WTC11 (cell line): ENCODE data around the gene RLF. TPM values are rescaled to one million over a fixed set of nuclear protein-coding genes. Genes with fewer than 3 reads are reported as not detected.

Source experiments
- ATAC-seq: fragments of 200-7000 bp; cut with Tn5 transposase; 2 replicates; pipeline ENCODE4 v1.10.0; 2021; ENCODE audit warnings: mild to moderate bottlenecking, moderate library complexity
- CTCF ChIA-PET: fragments of 300-600 bp; sonication (Branson Sonifier 250); formaldehyde crosslinking; loops from one replicate; lab custom pipeline; 2021; ENCODE audit warnings: antibody characterized with exemption; lab: Charles Lee
- POLR2A ChIA-PET: fragments of 350-600 bp; sonication (Branson Sonifier 250); formaldehyde crosslinking; loops from one replicate; lab custom pipeline; 2021; ENCODE audit warnings: antibody characterized with exemption; lab: Charles Lee
- DNase-seq: peaks from one replicate; pipeline ENCODE4 v3.0.0; 2021; ENCODE audit warnings: low spot score
- H3K27ac Mint-ChIP-seq: 2 replicates; pipeline ENCODE4 v1.8.0; 2021; ENCODE audit warnings: mixed read lengths
- H3K27me3 Mint-ChIP-seq: 2 replicates; pipeline ENCODE4 v1.8.0; 2021; ENCODE audit warnings: low read depth, mild to moderate bottlenecking, moderate library complexity, mixed read lengths
- H3K36me3 Mint-ChIP-seq: 2 replicates; pipeline ENCODE4 v1.8.0; 2021; ENCODE audit warnings: mixed read lengths
- H3K4me1 Mint-ChIP-seq: 2 replicates; pipeline ENCODE4 v1.8.0; 2022; ENCODE audit warnings: mixed read lengths
- H3K4me3 Mint-ChIP-seq: 2 replicates; pipeline ENCODE4 v1.8.0; 2021; ENCODE audit warnings: mild to moderate bottlenecking, moderate library complexity, mixed read lengths
- H3K9me3 Mint-ChIP-seq: 2 replicates; pipeline ENCODE4 v1.8.0; 2021; ENCODE audit warnings: mixed read lengths
- ATF1 ChIP-seq: sonication (generic); formaldehyde crosslinking; IDR thresholded peaks from 2 replicates; pipeline ENCODE4 v1.8.1; 2023; ENCODE audit warnings: mild to moderate bottlenecking, moderate library complexity, missing genetic modification reagents
- E2F5 ChIP-seq: sonication (generic); formaldehyde crosslinking; IDR thresholded peaks from 2 replicates; pipeline ENCODE4 v1.8.1; 2022; ENCODE audit warnings: mild to moderate bottlenecking, moderate library complexity, missing genetic modification reagents
- ELF4 ChIP-seq: sonication (generic); formaldehyde crosslinking; IDR thresholded peaks from 2 replicates; pipeline ENCODE4 v1.8.1; 2022; ENCODE audit warnings: low read depth, mild to moderate bottlenecking, moderate library complexity, missing genetic modification reagents
- IRF1 ChIP-seq: sonication (generic); formaldehyde crosslinking; IDR thresholded peaks from 2 replicates; pipeline ENCODE4 v1.8.0; 2023; ENCODE audit warnings: missing genetic modification reagents
- NFATC4 ChIP-seq: fragments of 250-450 bp; sonication (Bioruptor Pico); IDR thresholded peaks from 2 replicates; pipeline ENCODE4 v1.9.0; 2021; ENCODE audit warnings: mild to moderate bottlenecking
- OVOL2 ChIP-seq: fragments of 250-450 bp; sonication (Bioruptor Pico); IDR thresholded peaks from 2 replicates; pipeline ENCODE4 v1.9.0; 2021; ENCODE audit warnings: mild to moderate bottlenecking, borderline replicate concordance
- RORB ChIP-seq: fragments of 250-450 bp; sonication (Bioruptor Pico); IDR thresholded peaks from 2 replicates; pipeline ENCODE4 v1.9.0; 2021; ENCODE audit warnings: mild to moderate bottlenecking
- TCF7 ChIP-seq: sonication (generic); formaldehyde crosslinking; IDR thresholded peaks from 2 replicates; pipeline ENCODE4 v1.8.0; 2022; ENCODE audit warnings: mild to moderate bottlenecking, low read depth, missing genetic modification reagents, moderate library complexity
- TEAD4 ChIP-seq: sonication (generic); formaldehyde crosslinking; IDR thresholded peaks from 2 replicates; pipeline ENCODE4 v1.8.0; 2022; ENCODE audit warnings: mild to moderate bottlenecking, missing genetic modification reagents
- TP53 ChIP-seq: sonication (generic); formaldehyde crosslinking; IDR thresholded peaks from 2 replicates; pipeline ENCODE4 v1.8.1; 2023; ENCODE audit warnings: mild to moderate bottlenecking, missing genetic modification reagents
- USF2 ChIP-seq: sonication (generic); formaldehyde crosslinking; IDR thresholded peaks from 2 replicates; pipeline ENCODE4 v1.8.1; 2023; ENCODE audit warnings: mild to moderate bottlenecking, missing genetic modification reagents, moderate library complexity
- ZBTB21 ChIP-seq: sonication (generic); formaldehyde crosslinking; IDR thresholded peaks from 2 replicates; pipeline ENCODE4 v1.8.1; 2023; ENCODE audit warnings: mild to moderate bottlenecking, missing genetic modification reagents, borderline replicate concordance
- ZNF232 ChIP-seq: sonication (generic); formaldehyde crosslinking; IDR thresholded peaks from 2 replicates; pipeline ENCODE4 v1.8.0; 2022; ENCODE audit warnings: mild to moderate bottlenecking, missing genetic modification reagents
- ZNF263 ChIP-seq: sonication (generic); formaldehyde crosslinking; IDR thresholded peaks from 2 replicates; pipeline ENCODE4 v1.8.1; 2022; ENCODE audit warnings: low read depth, mild to moderate bottlenecking, moderate library complexity, missing genetic modification reagents
- ZNF396 ChIP-seq: fragments of 250-450 bp; sonication (Bioruptor Pico); IDR thresholded peaks from 2 replicates; pipeline ENCODE4 v1.8.0; 2021; ENCODE audit warnings: mild to moderate bottlenecking, moderate library complexity, borderline replicate concordance
- ZNF423 ChIP-seq: fragments of 250-450 bp; sonication (Bioruptor Pico); IDR thresholded peaks from 2 replicates; pipeline ENCODE4 v2.1.2; 2022; ENCODE audit warnings: mild to moderate bottlenecking, moderate library complexity
- ZNF512 ChIP-seq: sonication (generic); formaldehyde crosslinking; IDR thresholded peaks from 2 replicates; pipeline ENCODE4 v1.8.1; 2022; ENCODE audit warnings: missing genetic modification reagents, borderline replicate concordance
- ZSCAN18 ChIP-seq: fragments of 250-450 bp; sonication (Bioruptor Pico); IDR thresholded peaks from 2 replicates; pipeline ENCODE4 v2.1.2; 2022; ENCODE audit warnings: mild to moderate bottlenecking, moderate library complexity
- total RNA-seq: library from RNA; stranded (reverse); gene quantifications from 3 replicates; pipeline ENCODE4 v1.2.3, GENCODE V29; 2021
- TF ChIP-seq, protein P1 (sequence below): fragments of 250-450 bp; sonication (Bioruptor Pico); IDR thresholded peaks from 2 replicates; pipeline ENCODE4 v1.9.0; 2021; ENCODE audit warnings: mild to moderate bottlenecking, borderline replicate concordance
- TF ChIP-seq, protein P2 (sequence below): sonication (generic); formaldehyde crosslinking; IDR thresholded peaks from 2 replicates; pipeline ENCODE4 v1.8.1; 2022; ENCODE audit warnings: low read depth, missing genetic modification reagents, borderline replicate concordance
- TF ChIP-seq, protein P3 (sequence below): sonication (generic); formaldehyde crosslinking; IDR thresholded peaks from 2 replicates; pipeline ENCODE4 v1.8.0; 2022; ENCODE audit warnings: mild to moderate bottlenecking, missing genetic modification reagents

Gene RLF
- total RNA-seq, 1 experiment from 2014 or later = 18.5 TPM

GRCh38 chr1:40114400-40114799 lies 46.8 kb upstream of the RLF start:
- POLR2A ChIA-PET = no interaction called here
- H3K27me3 Mint-ChIP-seq = peaks cover 41% of the 10 kb centered on the region

GRCh38 chr1:40120128-40120527 lies 41.1 kb upstream of the RLF start:
- H3K4me1 Mint-ChIP-seq = no peaks in the 10 kb centered on the region
- H3K9me3 Mint-ChIP-seq = no peaks in the 10 kb centered on the region
- H3K27ac Mint-ChIP-seq = no peak overlapping the region
- no peak for TF ChIP-seq ZNF512 (CRISPR knock-in tag)
- TF ChIP-seq USF2 (CRISPR knock-in tag) = no peak
- no peak for TF ChIP-seq E2F5 (CRISPR knock-in tag)
- TF ChIP-seq IRF1 (CRISPR knock-in tag) = no peak
- TF ChIP-seq ZSCAN18 (CRISPR knock-in tag) = no peak
- no peaks in the 10 kb centered on the region for H3K36me3 Mint-ChIP-seq
- DNase-seq (no peak), ATAC-seq (no peak)
- no peak overlapping the region for H3K4me3 Mint-ChIP-seq
- H3K27me3 Mint-ChIP-seq = peaks cover 38% of the 10 kb centered on the region
- ChIA-PET CTCF (interaction anchor here (0.7 to 1.5 kb wide), 2 partner anchors 24 to 195 kb away, joined by 3 to 4 read pairs; no protein-coding TSS in a partner anchor), POLR2A (interaction anchor here (1.0 kb wide), 1 partner anchor 9 kb away, joined by 3 read pairs; no protein-coding TSS in a partner anchor)

More at GRCh38 chr1:40114400-40114799, 46.8 kb upstream of the RLF start:
- no peak overlapping the region for H3K27ac Mint-ChIP-seq
- H3K4me3 Mint-ChIP-seq = no peak overlapping the region
- no peak for DNase-seq
- CTCF ChIA-PET = no interaction called here
- H3K9me3 Mint-ChIP-seq = peaks cover 9% of the 10 kb centered on the region
- 0 out of 2 replicates have a peak, but pooled peaks cover 3% of the 10 kb centered on the region for H3K36me3 Mint-ChIP-seq
- no peaks in the 10 kb centered on the region for H3K4me1 Mint-ChIP-seq
- no peak for ATAC-seq
- TF ChIP-seq, protein P1, sequence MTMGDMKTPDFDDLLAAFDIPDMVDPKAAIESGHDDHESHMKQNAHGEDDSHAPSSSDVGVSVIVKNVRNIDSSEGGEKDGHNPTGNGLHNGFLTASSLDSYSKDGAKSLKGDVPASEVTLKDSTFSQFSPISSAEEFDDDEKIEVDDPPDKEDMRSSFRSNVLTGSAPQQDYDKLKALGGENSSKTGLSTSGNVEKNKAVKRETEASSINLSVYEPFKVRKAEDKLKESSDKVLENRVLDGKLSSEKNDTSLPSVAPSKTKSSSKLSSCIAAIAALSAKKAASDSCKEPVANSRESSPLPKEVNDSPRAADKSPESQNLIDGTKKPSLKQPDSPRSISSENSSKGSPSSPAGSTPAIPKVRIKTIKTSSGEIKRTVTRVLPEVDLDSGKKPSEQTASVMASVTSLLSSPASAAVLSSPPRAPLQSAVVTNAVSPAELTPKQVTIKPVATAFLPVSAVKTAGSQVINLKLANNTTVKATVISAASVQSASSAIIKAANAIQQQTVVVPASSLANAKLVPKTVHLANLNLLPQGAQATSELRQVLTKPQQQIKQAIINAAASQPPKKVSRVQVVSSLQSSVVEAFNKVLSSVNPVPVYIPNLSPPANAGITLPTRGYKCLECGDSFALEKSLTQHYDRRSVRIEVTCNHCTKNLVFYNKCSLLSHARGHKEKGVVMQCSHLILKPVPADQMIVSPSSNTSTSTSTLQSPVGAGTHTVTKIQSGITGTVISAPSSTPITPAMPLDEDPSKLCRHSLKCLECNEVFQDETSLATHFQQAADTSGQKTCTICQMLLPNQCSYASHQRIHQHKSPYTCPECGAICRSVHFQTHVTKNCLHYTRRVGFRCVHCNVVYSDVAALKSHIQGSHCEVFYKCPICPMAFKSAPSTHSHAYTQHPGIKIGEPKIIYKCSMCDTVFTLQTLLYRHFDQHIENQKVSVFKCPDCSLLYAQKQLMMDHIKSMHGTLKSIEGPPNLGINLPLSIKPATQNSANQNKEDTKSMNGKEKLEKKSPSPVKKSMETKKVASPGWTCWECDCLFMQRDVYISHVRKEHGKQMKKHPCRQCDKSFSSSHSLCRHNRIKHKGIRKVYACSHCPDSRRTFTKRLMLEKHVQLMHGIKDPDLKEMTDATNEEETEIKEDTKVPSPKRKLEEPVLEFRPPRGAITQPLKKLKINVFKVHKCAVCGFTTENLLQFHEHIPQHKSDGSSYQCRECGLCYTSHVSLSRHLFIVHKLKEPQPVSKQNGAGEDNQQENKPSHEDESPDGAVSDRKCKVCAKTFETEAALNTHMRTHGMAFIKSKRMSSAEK = no peak
- no peak for TF ChIP-seq TCF7
- TF ChIP-seq, protein P2, sequence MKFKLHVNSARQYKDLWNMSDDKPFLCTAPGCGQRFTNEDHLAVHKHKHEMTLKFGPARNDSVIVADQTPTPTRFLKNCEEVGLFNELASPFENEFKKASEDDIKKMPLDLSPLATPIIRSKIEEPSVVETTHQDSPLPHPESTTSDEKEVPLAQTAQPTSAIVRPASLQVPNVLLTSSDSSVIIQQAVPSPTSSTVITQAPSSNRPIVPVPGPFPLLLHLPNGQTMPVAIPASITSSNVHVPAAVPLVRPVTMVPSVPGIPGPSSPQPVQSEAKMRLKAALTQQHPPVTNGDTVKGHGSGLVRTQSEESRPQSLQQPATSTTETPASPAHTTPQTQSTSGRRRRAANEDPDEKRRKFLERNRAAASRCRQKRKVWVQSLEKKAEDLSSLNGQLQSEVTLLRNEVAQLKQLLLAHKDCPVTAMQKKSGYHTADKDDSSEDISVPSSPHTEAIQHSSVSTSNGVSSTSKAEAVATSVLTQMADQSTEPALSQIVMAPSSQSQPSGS (CRISPR knock-in tag) = no peak
- no peak for TF ChIP-seq TEAD4
- TF ChIP-seq RORB (CRISPR knock-in tag) = no peak
- no peak for TF ChIP-seq ZNF423 (CRISPR knock-in tag)
- TF ChIP-seq ELF4 (CRISPR knock-in tag) = no peak
- no peak for TF ChIP-seq NFATC4 (CRISPR knock-in tag)
- TF ChIP-seq OVOL2 (CRISPR knock-in tag) = no peak
- TF ChIP-seq ZNF396 (CRISPR knock-in tag) = no peak
- TF ChIP-seq ZNF263 (CRISPR knock-in tag) = no peak
- no peak for TF ChIP-seq ZNF232
- no peak for TF ChIP-seq ZBTB21
- TF ChIP-seq, protein P3, sequence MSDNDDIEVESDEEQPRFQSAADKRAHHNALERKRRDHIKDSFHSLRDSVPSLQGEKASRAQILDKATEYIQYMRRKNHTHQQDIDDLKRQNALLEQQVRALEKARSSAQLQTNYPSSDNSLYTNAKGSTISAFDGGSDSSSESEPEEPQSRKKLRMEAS (CRISPR knock-in tag) = no peak
- TF ChIP-seq TP53 = no peak
- no peak for TF ChIP-seq ATF1 (CRISPR knock-in tag)
